ENCODE measurements around the gene ATN1.
"Not testable (repeated sequence)": the region's sequence is repeated elsewhere in the genome, so short reads cannot be mapped to it uniquely, and the experiment has no call there.

The ATN1 gene

DNA sequence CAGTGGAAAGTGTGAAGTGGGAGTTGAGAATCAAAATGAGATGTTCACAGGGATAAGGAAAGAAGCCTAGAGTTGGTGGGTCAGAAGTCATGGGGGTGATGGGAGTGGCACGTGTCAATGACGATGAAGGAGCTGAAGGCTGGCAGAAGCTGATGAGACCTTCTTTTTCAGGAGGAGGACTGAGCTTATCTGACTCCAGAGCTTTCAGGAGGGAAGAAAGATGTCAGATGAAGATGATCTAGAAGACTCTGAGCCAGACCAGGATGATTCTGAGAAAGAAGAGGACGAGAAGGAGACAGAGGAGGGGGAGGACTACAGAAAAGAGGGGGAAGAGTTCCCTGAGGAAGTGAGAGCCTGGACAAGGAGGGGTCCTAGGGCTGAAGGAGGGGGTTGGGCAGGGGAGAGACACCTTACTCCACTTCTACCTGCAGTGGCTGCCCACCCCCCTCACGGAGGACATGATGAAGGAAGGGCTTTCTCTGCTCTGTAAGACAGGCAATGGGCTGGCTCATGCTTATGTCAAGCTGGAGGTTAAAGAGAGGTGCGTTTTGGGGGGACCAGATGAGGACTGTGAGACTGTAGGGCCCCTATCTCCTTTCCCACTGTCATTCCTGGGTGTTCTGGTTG, 22.2 kb upstream of the ATN1 start:
- FAIRE-seq: no peak

DNA sequence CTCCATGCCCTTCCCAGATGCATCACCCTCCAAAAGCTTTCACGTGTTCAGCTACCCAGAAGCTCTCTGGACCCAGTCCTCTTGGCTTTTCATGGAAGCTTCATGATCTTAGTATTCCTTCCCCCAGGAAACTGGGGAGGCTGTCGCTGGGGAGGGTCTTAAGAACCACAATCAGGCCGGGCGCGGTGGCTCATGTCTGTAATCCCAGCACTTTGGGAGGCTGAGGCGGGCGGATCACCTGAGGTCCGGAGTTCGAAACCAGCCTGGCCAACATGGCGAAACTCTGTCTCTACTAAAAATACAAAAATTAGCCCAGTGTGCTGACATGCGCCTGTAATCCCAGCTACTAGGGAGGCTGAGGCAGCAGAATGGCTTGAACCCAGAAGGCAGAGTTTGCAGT, 19.6 kb upstream of the ATN1 start:
- FAIRE-seq: not testable (repeated sequence)

DNA sequence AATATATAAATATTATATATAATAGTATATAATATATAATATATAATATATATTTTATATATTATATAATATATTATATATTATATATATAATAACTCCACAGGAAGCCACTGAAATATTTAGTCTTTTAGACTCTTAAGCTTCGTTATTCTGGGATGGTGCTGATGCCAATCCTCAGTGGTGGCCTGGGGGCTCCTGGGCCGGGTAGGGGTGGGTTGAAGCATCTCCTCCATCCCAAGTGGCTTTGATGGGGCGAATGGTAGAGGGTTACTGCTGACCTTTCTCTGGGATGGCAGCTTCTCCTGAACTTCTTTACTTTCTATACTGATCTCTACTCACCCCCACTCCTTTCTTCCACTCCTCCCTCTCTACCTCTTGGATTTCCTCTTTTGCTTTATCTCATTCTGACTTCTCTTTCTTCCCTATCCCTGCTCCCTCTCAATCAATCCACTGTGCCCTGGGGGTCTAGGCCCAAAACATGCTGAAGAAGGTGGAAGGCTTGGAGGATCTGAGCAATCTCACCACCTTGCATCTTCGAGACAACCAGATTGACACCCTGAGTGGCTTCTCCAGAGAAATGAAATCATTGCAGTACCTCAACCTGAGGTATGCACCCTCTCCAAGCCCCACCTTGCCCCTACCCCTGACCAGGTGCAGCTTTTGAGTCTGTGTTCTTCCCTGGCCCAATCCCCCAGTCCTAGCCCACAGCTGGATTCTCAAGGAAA, 18.2 kb upstream of the ATN1 start:
- FAIRE-seq: no peak

DNA sequence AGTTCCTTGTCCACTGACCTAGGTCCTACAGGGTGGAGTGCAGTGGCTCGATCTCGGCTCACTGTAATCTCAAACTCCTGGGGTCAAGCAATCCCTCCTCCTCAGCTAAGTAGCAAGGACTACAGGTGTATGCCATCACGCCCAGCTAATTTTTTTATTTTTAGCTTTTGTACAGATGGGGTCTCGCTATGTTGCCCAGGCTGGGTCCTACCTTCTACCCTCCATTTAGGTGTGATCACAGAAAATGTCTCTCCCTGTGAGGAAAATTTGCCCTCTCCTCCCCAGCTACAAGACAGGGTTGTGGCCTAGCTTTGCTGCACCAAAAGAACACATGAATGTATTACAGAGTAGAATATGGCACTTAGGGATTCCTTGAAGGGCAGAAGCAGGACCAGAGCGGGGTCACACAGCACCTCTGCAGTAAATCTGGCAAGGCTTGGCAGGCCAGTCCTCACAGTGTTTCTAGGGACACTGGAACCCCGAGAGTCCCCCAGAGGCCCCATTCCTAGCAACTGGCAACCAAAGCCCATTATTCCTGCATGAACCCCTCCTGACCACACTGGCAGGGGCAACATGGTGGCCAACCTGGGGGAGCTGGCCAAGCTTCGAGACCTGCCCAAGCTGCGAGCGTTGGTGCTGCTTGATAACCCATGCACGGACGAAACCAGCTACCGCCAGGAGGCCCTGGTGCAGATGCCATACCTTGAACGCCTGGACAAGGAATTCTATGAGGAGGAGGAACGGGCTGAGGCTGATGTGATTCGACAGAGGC, 15.4 kb upstream of the ATN1 start:
- FAIRE-seq: no peak

DNA sequence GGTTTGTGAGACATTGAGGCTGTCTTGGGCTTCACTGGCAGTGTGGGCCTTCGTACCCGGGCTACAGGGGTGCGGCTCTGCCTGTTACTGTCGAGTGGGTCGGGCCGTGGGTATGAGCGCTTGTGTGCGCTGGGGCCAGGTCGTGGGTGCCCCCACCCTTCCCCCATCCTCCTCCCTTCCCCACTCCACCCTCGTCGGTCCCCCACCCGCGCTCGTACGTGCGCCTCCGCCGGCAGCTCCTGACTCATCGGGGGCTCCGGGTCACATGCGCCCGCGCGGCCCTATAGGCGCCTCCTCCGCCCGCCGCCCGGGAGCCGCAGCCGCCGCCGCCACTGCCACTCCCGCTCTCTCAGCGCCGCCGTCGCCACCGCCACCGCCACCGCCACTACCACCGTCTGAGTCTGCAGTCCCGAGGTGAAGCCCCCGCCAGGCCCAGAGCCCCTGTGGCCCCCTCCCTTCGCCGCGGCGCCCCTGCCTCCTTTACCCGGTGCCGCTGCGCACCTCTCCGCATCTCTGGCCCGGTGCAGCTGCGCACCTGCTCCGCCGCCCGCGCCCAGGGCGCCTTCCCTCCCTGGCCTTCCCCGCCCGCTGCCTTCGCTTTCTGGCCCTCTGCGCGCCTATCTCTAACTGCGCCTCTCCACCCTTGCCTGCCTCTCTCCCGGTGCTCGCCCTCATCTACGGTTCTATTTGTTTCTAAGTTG, 13.4 kb upstream of the ATN1 start, which contains the start of gene ENO2:
Gene ENO2, plus strand, starts transcription at position 335 of the 701 bp plus-strand sequence. CDS start 1,253 bp downstream, outside the sequence.
- FAIRE-seq: no peak

DNA sequence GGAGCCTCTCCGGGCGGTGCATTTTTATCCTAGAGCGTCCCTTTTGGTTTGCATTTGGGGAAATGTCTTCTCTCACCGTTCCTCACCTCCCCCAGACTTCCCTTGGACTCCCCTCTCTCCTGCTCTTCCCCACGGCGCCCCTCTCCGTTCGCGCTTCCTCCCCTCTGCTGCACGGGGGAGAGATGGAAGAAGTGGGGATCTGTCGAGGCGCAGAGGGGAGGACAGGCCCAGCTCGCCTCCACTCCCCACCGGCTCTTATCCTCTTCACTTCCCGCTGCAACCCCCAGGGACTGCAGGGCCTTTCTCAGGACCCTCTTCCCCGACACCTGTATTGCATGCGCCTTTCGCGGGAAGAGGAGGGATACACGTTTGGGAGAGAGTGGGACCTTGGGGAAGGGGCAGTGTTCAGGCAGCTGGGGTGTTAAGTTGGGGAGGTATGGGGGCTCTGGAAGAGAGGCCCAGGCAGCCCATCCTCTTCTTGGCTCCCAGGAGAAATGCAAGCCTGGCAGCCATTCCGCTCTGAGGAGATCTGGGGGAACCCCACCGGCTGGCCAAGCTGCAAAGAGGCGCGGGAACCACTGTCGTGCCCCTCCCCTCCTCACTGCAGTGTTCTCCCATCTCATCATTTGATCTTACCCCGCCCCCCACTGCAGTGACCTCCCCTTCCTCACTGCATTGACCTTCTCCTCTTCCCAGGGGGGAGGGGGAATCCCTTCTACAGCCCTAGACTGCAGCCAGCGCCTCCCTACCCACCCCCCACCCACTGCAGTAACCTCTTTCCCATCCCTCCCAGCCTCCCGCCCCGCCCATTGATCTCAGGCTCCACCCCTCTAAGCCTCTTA, 12.6 kb upstream of the ATN1 start:
- no peak for FAIRE-seq

DNA sequence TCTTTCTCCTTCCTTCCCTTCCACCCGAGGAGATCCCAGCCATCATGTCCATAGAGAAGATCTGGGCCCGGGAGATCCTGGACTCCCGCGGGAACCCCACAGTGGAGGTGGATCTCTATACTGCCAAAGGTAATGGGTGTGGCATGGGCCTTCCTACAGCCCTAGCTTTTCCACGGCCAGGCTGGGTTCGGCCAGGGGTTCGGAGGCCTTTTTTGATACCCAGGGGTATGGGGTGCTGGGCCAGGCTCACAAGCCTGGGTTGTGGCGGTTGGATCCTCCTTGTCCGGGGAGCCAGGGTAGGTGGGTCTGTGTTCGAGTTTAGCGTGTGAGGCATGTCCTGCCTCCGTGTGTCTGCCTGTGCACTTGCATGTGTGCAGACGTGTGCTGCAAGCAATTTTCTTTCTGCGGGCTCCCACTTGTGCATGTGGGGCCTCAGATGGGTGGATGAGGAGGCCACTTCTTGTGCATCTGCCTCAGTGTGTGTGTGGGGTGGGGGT, 11.9 kb upstream of the ATN1 start:
- FAIRE-seq: no peak

DNA sequence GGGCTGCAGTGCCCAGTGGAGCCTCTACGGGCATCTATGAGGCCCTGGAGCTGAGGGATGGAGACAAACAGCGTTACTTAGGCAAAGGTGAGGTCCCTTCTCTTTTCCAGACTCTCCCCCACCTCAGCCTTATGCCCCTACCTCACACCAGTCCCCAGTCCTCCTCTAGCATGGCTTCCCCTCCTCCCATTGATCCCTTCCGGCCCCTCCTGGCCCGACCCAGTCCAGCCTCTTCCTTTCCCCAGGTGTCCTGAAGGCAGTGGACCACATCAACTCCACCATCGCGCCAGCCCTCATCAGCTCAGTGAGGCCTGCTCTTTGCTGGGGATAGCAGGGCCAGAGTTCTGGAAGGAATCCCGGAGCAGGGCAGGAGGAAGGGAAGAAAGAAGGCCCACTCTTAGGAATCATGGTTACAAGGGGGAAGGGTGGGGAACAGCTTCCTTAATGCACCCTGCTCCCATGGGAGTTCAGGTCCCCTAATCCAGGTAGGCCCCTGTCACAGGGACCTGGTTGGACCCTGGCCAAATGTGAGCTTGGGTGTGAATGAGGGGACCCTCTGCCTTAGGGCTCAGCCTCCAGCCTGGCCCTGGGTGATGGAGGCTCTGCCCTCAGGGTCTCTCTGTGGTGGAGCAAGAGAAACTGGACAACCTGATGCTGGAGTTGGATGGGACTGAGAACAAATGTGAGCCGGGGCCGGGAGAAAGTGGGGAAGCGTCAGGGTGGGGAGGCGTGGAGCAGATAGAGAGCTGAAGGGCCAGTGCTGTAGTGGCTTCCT, 11.1 kb upstream of the ATN1 start:
- no peak for FAIRE-seq

DNA sequence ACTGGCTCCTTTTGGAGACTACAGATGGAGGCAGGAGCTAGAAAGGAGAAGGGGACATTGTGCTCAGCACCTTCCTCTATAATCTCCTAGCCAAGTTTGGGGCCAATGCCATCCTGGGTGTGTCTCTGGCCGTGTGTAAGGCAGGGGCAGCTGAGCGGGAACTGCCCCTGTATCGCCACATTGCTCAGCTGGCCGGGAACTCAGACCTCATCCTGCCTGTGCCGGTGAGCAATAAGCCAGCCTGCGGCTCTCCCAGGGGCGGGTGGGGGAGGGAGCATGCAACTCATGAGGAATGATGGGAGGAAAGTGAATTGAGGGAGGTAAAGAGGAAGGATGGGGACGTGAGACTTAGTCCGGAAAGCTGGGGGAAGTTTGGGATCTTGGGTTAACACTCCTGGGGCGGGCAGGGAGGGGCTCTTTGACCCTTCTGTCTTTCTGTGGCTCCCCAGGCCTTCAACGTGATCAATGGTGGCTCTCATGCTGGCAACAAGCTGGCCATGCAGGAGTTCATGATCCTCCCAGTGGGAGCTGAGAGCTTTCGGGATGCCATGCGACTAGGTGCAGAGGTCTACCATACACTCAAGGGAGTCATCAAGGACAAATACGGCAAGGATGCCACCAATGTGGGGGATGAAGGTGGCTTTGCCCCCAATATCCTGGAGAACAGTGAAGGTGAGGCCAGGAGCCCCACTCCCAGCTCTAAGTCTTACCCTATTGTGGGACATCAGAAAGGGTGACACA, 10.1 kb upstream of the ATN1 start:
- no peak for FAIRE-seq

DNA sequence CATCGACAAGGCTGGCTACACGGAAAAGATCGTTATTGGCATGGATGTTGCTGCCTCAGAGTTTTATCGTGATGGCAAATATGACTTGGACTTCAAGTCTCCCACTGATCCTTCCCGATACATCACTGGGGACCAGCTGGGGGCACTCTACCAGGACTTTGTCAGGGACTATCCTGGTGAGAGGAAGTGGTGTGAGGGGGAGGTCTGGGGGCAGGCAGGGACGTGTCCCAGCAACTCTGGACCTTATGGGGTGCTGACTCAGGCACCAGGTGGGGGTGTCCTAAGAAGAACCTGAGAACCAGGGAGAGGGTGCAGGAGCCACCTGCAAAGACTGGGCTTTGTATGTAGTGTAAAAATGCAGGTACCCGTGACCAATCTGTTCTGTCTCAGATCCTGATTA, 8.2 kb upstream of the ATN1 start:
- FAIRE-seq: no peak

DNA sequence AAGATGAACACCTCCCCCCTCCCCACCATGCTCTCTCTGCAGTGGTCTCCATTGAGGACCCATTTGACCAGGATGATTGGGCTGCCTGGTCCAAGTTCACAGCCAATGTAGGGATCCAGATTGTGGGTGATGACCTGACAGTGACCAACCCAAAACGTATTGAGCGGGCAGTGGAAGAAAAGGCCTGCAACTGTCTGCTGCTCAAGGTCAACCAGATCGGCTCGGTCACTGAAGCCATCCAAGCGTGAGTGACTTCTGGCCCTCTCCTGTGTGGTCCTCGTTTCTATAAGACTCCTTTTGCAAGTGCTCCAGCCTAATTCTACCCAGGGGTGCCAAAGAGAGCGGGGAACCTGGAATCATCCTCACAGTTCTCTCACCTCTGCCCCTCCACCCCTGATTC, 6.2 kb upstream of the ATN1 start:
- no peak for FAIRE-seq

DNA sequence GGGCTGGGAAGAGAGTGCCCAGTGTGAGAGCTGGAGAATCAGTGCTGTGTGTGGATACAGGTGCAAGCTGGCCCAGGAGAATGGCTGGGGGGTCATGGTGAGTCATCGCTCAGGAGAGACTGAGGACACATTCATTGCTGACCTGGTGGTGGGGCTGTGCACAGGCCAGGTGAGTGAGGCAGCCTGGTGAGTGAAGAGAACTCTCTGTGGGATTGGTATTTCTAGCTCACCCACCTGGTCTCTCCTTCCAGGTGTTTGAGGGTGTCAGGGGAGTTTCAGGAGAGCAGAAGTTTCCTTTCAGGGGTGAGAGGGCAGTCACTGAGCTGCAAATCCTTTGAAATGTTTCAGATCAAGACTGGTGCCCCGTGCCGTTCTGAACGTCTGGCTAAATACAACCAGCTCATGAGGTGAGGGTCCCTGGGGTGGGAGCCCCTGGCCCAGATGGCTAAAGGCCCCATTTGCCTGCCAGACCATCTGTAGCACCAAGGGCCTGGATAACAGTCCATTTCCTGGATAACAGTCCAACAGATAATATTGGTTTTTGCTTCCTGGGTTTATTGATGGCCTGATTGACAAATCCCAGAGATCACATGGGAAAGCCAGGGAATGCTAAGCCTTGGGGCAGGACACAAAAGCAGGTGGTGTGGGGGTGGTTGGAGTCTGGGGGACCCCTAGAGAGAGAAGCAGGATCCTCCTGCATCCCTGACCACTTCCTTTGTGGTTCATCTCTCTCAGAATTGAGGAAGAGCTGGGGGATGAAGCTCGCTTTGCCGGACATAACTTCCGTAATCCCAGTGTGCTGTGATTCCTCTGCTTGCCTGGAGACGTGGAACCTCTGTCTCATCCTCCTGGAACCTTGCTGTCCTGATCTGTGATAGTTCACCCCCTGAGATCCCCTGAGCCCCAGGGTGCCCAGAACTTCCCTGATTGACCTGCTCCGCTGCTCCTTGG, 5.5 kb upstream of the ATN1 start:
- FAIRE-seq: no peak

DNA sequence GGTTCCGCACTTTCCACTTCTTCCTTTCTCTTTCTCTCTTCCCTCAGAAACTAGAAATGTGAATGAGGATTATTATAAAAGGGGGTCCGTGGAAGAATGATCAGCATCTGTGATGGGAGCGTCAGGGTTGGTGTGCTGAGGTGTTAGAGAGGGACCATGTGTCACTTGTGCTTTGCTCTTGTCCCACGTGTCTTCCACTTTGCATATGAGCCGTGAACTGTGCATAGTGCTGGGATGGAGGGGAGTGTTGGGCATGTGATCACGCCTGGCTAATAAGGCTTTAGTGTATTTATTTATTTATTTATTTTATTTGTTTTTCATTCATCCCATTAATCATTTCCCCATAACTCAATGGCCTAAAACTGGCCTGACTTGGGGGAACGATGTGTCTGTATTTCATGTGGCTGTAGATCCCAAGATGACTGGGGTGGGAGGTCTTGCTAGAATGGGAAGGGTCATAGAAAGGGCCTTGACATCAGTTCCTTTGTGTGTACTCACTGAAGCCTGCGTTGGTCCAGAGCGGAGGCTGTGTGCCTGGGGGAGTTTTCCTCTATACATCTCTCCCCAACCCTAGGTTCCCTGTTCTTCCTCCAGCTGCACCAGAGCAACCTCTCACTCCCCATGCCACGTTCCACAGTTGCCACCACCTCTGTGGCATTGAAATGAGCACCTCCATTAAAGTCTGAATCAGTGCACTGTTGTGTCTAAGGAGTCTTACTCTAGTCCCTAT, 4.6 kb upstream of the ATN1 start:
- no peak for FAIRE-seq

DNA sequence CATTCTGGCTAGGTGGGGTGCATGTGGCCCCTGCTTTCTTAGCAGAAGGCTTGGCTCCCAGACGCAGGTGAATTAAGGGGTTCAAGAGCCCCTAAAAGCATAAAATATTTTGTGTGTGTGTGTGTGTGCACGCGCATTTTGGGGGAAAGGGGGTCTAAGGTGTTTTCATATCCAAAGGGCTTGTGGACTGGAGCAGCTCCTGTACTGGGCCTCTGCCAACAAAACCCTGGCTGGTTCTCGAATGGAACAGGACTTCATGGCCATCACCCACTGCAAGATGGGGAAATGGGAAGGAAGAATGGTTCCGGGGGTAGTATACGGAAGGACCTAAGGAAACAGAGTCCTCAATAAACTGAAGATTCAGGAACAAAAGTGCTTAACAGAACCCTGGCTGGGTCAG, 3.9 kb upstream of the ATN1 start:
- FAIRE-seq: no peak

DNA sequence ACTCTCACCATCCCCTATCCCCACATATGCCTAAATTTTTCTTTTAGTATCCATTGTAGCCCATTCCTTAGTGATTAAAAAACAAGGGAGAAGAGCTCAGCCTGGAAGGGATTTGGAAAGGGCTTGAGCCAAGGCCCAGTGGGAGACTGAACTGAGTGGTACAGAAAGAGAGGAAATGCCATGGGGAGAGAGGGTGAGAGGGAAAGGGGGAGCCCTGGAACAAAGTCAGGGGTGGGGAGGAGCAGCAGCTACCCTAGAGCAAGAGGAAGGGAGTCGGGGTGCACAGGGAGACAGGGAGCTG, 2.6 kb upstream of the ATN1 start:
- no peak for FAIRE-seq

DNA sequence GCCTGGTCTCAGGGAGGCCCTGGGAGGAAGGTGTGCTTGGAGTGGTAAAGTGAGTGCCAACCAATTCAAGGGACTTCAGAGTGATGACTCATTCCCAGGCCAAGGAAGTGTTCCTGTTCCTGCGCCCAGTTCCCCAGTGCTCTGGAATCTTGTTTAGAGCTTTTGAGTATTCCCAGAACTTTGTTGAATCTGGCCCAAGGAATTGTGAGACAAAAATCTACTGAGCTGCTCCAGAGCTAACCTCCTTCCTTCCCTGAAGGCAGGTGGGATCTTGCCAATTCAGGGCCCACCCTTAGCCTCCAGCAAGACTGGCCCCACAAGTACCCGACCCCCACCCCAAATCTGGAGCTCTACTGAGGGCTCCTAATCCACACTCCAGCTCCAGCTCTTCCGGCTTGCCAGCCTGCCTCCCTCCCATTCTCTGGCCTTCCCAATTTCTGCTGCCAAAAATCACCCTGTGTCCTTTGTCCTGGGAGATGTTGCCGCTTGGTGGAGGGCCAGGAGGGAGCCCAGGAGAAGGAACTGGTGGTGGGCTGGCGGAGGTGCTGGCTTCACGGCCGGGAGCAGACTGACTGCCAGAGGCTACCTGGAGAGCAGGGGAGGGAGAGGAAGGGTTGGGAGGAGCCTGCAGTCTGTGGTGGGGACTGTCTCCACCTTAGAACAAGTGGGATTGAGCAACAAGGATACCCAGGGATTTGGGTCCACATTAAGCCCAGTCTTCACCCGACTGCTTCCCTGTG, 2.0 kb upstream of the ATN1 start:
- FAIRE-seq: peak; percentile 93

DNA sequence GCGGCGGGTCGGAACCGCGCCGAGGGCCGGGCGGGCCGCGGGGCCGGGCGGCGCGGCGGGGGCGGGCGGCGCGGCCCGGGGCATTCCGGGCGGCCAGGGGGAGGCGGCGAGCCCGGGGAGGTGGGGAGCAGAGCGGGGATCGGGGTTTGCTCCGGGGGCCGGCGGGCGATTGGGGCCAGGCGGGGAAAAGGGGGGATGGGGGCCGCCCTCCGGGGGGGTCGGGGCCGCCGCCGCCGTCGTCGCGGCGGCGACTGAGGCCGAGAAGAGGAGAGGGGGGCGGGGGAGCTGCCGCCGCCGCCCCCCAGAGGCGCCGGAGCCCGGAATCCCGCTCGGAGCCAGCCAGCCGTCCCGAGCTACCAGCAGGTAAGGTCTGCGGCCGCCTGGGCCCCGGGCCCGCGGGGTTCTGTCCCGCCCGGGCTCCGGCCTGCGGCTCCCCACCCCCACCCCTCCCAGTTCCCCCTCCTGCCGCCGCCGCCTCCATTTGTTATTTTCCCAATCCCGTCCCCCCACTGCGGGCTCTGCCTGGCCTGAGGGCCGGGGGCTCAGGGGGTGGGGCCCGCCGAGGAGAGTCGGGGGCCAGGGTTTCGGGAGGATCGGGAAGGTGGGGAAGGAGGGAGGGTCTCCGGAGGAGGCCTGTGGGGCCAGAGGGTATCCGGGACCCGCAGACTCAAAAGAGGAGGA, 403 bp downstream of the ATN1 start:
- FAIRE-seq: no peak
